Neural cell (in vitro differentiated cells): ENCODE data around the gene ARL6IP1. TPM values are rescaled to one million over a fixed set of nuclear protein-coding genes. Genes with fewer than 3 reads are reported as not detected.
"Not testable (repeated sequence)": the region's sequence is repeated elsewhere in the genome, so short reads cannot be mapped to it uniquely, and the experiment has no call there.

ENCODE experiments used
- H2AFZ ChIP-seq: fragments of 200-600, 300-800 bp; sonication (generic), shearing (Covaris generic); 2 replicates; pipeline ENCODE4 v1.6.0; 2014; ENCODE audit warnings: low read depth, mild to moderate bottlenecking, antibody characterized with exemption, low read length, moderate library complexity
- H3F3A ChIP-seq: fragments of 200-600 bp; shearing (Covaris generic); 2 replicates; pipeline ENCODE4 v1.6.1; 2016; ENCODE audit warnings: mild to moderate bottlenecking, moderate library complexity, mixed read lengths, antibody characterized with exemption, low read length; ENCODE audit not compliant: insufficient read depth, poor library complexity, severe bottlenecking
- H3K27ac ChIP-seq: fragments of 200-600, 300-800 bp; sonication (generic), shearing (Covaris generic); 2 replicates; pipeline ENCODE4 v1.5.1; 2014; ENCODE audit warnings: mild to moderate bottlenecking, low read length, moderate library complexity
- H3K27me3 ChIP-seq: fragments of 300-800, 200-600 bp; sonication (generic), shearing (Covaris generic); 2 replicates; pipeline ENCODE4 v1.6.0; 2014; ENCODE audit warnings: mild to moderate bottlenecking, low read depth, low read length, moderate library complexity; ENCODE audit not compliant: insufficient read depth
- H3K36me3 ChIP-seq: fragments of 300-800, 200-600 bp; sonication (generic), shearing (Covaris generic); 2 replicates; pipeline ENCODE4 v1.5.1; 2014; ENCODE audit warnings: mild to moderate bottlenecking, antibody characterized with exemption, low read length, moderate library complexity; ENCODE audit not compliant: insufficient read depth
- H3K4me2 ChIP-seq: fragments of 300-800, 200-600 bp; sonication (generic), shearing (Covaris generic); 2 replicates; pipeline ENCODE4 v1.6.0; 2014; ENCODE audit warnings: mild to moderate bottlenecking, low read length
- H3K4me3 ChIP-seq: fragments of 300-800, 200-600 bp; sonication (generic), shearing (Covaris generic); 2 replicates; pipeline ENCODE4 v1.5.1; 2014; ENCODE audit warnings: mild to moderate bottlenecking, low read length, moderate library complexity
- H3K79me2 ChIP-seq: fragments of 200-600 bp; shearing (Covaris generic); replicated peaks from 2 replicates; pipeline ENCODE4 v1.6.0; 2014; ENCODE audit warnings: mild to moderate bottlenecking, low read length, moderate library complexity; ENCODE audit not compliant: insufficient read depth
- H3K9ac ChIP-seq: fragments of 300-800, 200-600 bp; sonication (generic), shearing (Covaris generic); 2 replicates; pipeline ENCODE4 v1.6.1; 2016; ENCODE audit warnings: mild to moderate bottlenecking, low read length, mixed read lengths
- H3K9me2 ChIP-seq: fragments of 200-600 bp; shearing (Covaris generic); 2 replicates; pipeline ENCODE4 v1.6.1; 2016; ENCODE audit warnings: mild to moderate bottlenecking, low read length, mixed read lengths; ENCODE audit not compliant: insufficient read depth
- H3K9me3 ChIP-seq: fragments of 200-600, 300-800 bp; sonication (generic), shearing (Covaris generic); 2 replicates; pipeline ENCODE4 v1.6.1; 2016; ENCODE audit warnings: mild to moderate bottlenecking, mixed run types, low read length, moderate library complexity, mixed read lengths
- H4K20me1 ChIP-seq: fragments of 200-600 bp; shearing (Covaris generic); 2 replicates; pipeline ENCODE4 v1.6.1; 2016; ENCODE audit warnings: mild to moderate bottlenecking, mixed run types; ENCODE audit not compliant: insufficient read depth
- EP300 ChIP-seq: fragments of 450-650 bp; conservative IDR thresholded peaks from 2 replicates; pipeline ENCODE4 v1.6.1; 2014; ENCODE audit warnings: antibody characterized with exemption, mild to moderate bottlenecking, moderate library complexity; ENCODE audit not compliant: poor library complexity, severe bottlenecking
- MXI1 ChIP-seq: fragments of 450-650 bp; conservative IDR thresholded peaks from 2 replicates; pipeline ENCODE4 v1.6.1; 2014; ENCODE audit warnings: antibody characterized with exemption, mild to moderate bottlenecking; ENCODE audit not compliant: poor library complexity, severe bottlenecking
- POLR2AphosphoS5 ChIP-seq: IDR thresholded peaks from 2 replicates; pipeline ENCODE4 v1.6.1; 2012
- SMC3 ChIP-seq: fragments of 450-650 bp; conservative IDR thresholded peaks from 2 replicates; pipeline ENCODE4 v1.6.1; 2014; ENCODE audit warnings: antibody characterized with exemption, mild to moderate bottlenecking, moderate library complexity; ENCODE audit not compliant: poor library complexity
- TAF1 ChIP-seq: IDR thresholded peaks from 2 replicates; pipeline ENCODE4 v1.6.1; 2012; ENCODE audit warnings: low read depth
- polyA plus RNA-seq: library from polyadenylated mRNA; depleted of rRNA; stranded (reverse); fragments of >200 nt; gene quantifications from 2 replicates; pipeline ENCODE4 v1.2.3, GENCODE V29; 2014
- TF ChIP-seq, protein P1 (sequence below): fragments of 450-650 bp; IDR thresholded peaks from 2 replicates; pipeline ENCODE4 v1.5.1; 2014; ENCODE audit warnings: antibody characterized with exemption, mild to moderate bottlenecking, moderate library complexity; ENCODE audit not compliant: poor library complexity, severe bottlenecking

Gene ARL6IP1
- polyA plus RNA-seq, 1 donor from 2014 or later, result 556 TPM

DNA sequence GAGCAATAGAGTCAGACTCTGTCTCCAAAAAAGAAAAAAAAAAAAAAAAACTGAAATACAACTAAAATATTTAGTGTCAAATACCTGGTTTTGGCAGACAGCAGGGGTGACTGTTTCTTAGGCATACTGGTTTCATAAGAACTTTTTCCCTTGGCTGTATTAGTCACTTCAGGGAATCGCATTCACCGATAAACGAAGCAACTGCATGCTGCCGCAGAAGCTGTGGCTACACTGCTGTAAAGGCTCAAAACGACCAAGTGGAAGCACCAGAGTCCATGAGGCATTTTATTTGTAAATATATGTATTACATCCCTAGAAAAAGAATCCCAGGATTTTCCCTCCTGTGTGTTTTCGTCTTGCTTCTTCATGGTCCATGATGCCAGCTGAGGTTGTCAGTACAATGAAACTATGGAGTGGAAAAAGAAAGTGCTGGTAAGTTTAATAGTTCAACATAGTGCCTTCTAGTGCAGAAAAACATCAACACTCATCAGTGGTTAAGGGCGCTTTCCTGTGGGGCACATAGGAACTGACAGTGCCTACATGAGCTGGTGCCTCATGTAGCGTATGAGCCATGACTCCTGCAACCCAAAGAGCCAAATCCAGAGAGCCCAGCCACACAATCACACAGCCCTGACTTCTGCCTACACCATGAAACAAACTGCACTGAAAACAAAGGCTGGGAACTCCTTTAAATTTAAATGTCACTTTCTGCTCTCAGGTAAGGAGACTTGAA, 18.5 kb downstream of the ARL6IP1 start:
- H3K4me2 ChIP-seq, result no peak overlapping the region
- H3K79me2 ChIP-seq, result peaks cover 25% of the 10 kb centered on the region
- H3K9me3 ChIP-seq, result no peaks in the 10 kb centered on the region
- H3K27ac ChIP-seq, result no peak overlapping the region
- no peak overlapping the region for H3K4me3 ChIP-seq
- no peak overlapping the region for H2AFZ ChIP-seq
- peaks cover 19% of the 10 kb centered on the region for H4K20me1 ChIP-seq
- no peaks in the 10 kb centered on the region for H3K27me3 ChIP-seq
- no peak for TF ChIP-seq SMC3
- no peak for TF ChIP-seq EP300
- TF ChIP-seq, protein P1, sequence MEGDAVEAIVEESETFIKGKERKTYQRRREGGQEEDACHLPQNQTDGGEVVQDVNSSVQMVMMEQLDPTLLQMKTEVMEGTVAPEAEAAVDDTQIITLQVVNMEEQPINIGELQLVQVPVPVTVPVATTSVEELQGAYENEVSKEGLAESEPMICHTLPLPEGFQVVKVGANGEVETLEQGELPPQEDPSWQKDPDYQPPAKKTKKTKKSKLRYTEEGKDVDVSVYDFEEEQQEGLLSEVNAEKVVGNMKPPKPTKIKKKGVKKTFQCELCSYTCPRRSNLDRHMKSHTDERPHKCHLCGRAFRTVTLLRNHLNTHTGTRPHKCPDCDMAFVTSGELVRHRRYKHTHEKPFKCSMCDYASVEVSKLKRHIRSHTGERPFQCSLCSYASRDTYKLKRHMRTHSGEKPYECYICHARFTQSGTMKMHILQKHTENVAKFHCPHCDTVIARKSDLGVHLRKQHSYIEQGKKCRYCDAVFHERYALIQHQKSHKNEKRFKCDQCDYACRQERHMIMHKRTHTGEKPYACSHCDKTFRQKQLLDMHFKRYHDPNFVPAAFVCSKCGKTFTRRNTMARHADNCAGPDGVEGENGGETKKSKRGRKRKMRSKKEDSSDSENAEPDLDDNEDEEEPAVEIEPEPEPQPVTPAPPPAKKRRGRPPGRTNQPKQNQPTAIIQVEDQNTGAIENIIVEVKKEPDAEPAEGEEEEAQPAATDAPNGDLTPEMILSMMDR, result no peak
- TF ChIP-seq POLR2AphosphoS5, result no peak
- no peak for TF ChIP-seq MXI1
- no peak for TF ChIP-seq TAF1
- H3K9me2 ChIP-seq, result no peaks in the 10 kb centered on the region
- no peak overlapping the region for H3K9ac ChIP-seq
- H3K36me3 ChIP-seq, result peaks cover 4% of the 10 kb centered on the region
- no peaks in the 10 kb centered on the region for H3F3A ChIP-seq

DNA sequence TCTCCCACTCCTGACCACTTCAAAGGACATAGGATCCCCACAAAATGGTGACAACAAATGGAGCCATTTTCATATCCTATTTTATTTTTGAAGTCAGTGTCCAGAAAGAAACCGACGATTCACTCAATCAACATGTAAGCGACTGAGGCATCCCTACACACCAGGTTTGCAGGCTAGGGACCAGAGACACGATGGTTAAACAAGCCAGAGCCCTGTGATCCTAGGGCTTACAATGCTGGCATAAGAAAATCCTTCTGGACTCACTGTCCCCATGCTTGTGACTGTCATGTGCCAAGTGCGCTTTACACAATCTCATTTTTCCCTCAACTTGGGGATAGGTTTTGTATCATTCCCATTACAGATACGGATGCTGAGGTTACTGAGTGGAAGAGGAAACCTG, 20.1 kb downstream of the ARL6IP1 start:
- H3K79me2 ChIP-seq, H3K9me2 ChIP-seq, H3K9ac ChIP-seq, H2AFZ ChIP-seq, H3K4me2 ChIP-seq, H3K36me3 ChIP-seq, H3K27me3 ChIP-seq, H3K4me3 ChIP-seq, H3K9me3 ChIP-seq, H3F3A ChIP-seq, H3K27ac ChIP-seq: not testable (repeated sequence)
- H4K20me1 ChIP-seq, result peaks cover 15% of the 10 kb centered on the region

DNA sequence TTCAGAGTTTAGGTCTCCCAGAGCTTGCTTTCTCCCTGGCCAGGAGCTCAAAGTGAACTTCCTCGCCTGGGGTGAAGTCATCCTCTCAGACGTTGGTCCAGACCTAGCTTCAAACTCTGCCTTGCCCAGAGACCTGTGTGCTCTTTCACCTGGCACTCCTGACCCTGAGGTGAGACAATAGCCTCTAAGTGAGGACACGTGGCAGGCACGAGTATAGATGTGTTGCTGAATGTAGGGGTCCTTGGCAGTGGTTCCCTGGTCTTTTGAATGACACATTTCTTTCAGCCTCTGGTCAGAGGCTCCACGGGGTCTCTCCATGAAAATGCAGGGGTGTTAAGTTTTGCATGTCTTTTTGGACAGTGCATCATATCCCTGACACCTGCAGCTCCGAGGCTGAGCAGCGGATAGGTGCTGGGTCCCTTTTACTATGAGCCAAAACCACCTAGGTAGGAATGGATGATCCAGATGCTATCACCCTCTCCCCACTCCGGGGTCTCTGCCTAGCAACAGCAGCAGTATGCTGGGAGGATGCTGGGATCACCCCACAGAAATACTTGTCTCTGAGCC, 20.8 kb downstream of the ARL6IP1 start:
- not testable (repeated sequence) for H3K36me3 ChIP-seq, H2AFZ ChIP-seq, H3K9me2 ChIP-seq, H4K20me1 ChIP-seq, H3K4me2 ChIP-seq, H3K79me2 ChIP-seq, H3F3A ChIP-seq, H3K27me3 ChIP-seq, H3K9ac ChIP-seq, H3K4me3 ChIP-seq, H3K27ac ChIP-seq, H3K9me3 ChIP-seq

DNA sequence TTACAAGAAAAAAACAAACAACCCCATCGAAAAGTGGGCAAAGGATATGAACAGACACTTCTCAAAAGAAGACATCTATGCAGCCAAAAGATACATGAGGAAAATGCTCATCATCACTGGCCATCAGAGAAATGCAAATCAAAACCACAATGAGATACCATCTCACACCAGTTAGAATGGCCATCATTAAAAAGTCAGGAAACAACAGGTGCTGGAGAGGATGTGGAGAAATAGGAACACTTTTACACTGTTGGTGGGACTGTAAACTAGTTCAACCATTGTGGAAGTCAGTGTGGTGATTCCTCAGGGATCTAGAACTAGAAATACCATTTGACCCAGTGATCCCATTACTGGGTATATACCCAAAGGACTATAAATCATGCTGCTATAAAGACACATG, 23.7 kb downstream of the ARL6IP1 start:
- H3K9me2 ChIP-seq, H4K20me1 ChIP-seq, H3K79me2 ChIP-seq, H3F3A ChIP-seq, H3K36me3 ChIP-seq, H3K27ac ChIP-seq, H2AFZ ChIP-seq, H3K27me3 ChIP-seq, H3K9me3 ChIP-seq, H3K9ac ChIP-seq, H3K4me3 ChIP-seq, H3K4me2 ChIP-seq: not testable (repeated sequence)

DNA sequence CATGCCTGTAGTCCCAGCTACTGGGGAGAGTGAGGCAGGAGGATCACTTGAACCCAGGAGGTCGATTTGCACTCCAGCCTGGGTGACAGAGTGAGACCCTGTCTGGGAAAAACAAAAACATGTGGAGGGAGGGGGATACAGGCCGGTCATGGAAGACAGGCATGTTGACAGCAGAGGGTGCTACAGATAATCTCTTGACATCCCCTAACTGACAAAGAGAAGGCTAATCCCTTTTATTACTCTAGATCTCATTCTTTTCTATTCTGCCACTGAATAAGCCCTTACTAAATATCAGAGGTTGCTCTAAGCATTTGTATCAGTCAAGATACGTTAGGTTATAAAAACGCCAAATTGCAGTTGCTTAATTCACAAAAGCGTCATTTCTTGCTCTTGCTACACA, 25.0 kb downstream of the ARL6IP1 start:
- H3K9me3 ChIP-seq, H2AFZ ChIP-seq, H3F3A ChIP-seq, H3K9ac ChIP-seq, H3K27me3 ChIP-seq, H3K9me2 ChIP-seq, H3K4me3 ChIP-seq, H3K4me2 ChIP-seq, H3K27ac ChIP-seq, H4K20me1 ChIP-seq, H3K79me2 ChIP-seq, H3K36me3 ChIP-seq: not testable (repeated sequence)

DNA sequence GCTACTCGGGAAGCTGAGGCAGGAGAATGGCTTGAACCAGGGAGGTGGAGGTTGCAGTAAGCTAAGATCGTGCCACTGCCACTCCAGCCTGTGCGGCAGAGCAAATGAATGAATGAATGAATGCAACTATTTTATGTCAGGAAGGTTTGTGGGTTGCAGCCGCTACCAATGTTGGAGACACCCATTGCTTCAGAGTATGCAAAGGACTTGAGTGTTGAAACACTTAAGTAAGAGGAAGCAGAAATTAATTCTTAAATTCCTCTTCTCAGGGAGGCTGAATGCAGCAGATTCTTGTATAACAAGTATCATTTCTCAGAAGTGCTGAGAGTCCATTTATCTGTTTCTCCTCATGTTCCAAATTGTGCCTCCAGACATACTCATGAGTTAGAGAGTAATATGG, 26.7 kb downstream of the ARL6IP1 start:
- H3K9ac ChIP-seq, H3F3A ChIP-seq, H3K36me3 ChIP-seq, H3K27ac ChIP-seq, H3K9me3 ChIP-seq, H2AFZ ChIP-seq, H3K4me2 ChIP-seq, H3K79me2 ChIP-seq, H4K20me1 ChIP-seq, H3K27me3 ChIP-seq, H3K9me2 ChIP-seq, H3K4me3 ChIP-seq: not testable (repeated sequence)
